ENCODE measurements around the gene FBXL7. TPM values are rescaled to one million over a fixed set of nuclear protein-coding genes. Genes with fewer than 3 reads are reported as not detected.

The FBXL7 gene
- total and polyA plus RNA-seq, 2 donors (not counting 1 experiment from before 2014, with no cell fraction given) = not detected

GRCh38 chr5:15718421-15719179, 218.6 kb downstream of the FBXL7 start:
- ChIA-PET CTCF (no interaction called here), POLR2A (no interaction called here)
- no peaks in the 10 kb centered on the region for H3K36me3 ChIP-seq (replicated peaks in 1 of 2; ENCODE audit: control extremely low read depth in 1 of 2, control insufficient read depth in 1 of 2, extremely low read depth in 1 of 2, insufficient read depth in 2 of 2, low read length in 1 of 2)
- H3K4me1 Mint-ChIP-seq = no peaks in the 10 kb centered on the region
- no peak overlapping the region for H2AFZ ChIP-seq (ENCODE audit: insufficient read depth, low read depth, low read length, poor library complexity, severe bottlenecking)
- DNase-seq (no peak), ATAC-seq (ENCODE audit: low read depth) (no peak)
- 63% methylated on average over 5 of the region's 8 CpGs for WGBS (ENCODE audit: insufficient coverage)
- no peaks in the 10 kb centered on the region for H3K79me2 ChIP-seq (ENCODE audit: control insufficient read depth, insufficient read depth, low read length)
- no peak overlapping the region for H3K4me2 ChIP-seq (replicated peaks; ENCODE audit: low read depth, low read length, poor library complexity, severe bottlenecking)
- H3K9me3 ChIP-seq (ENCODE audit: control extremely low read depth in 1 of 3, control insufficient read depth in 2 of 3, insufficient read depth in 1 of 3, low read length in 2 of 3) = no peaks in the 10 kb centered on the region
- intact Hi-C loops (cut with micrococcal nuclease) = no loop called here
- H3K27me3 Mint-ChIP-seq = no peaks in the 10 kb centered on the region
- no peaks in the 10 kb centered on the region for H3K27me3 ChIP-seq (replicated peaks in 1 of 4; ENCODE audit: control extremely low read depth in 1 of 4, control insufficient read depth in 3 of 4, insufficient read depth in 4 of 4, low read length in 3 of 4)
- H3K4me3 ChIP-seq (ENCODE audit: control extremely low read depth in 1 of 5, extremely low read depth in 1 of 5, insufficient read depth in 1 of 5, low read depth in 2 of 5, low read length in 4 of 5) = no peak overlapping the region
- no peaks in the 10 kb centered on the region for H3K4me1 ChIP-seq (ENCODE audit: control insufficient read depth in 2 of 2, insufficient read depth in 2 of 2, low read length in 2 of 2)
- no peak overlapping the region for H3K27ac ChIP-seq (ENCODE audit: low read length in 2 of 2)
- H4K20me1 ChIP-seq (ENCODE audit: control insufficient read depth, insufficient read depth, low read length, poor library complexity, severe bottlenecking) = no peaks in the 10 kb centered on the region
- no peak overlapping the region for H3K4me3 Mint-ChIP-seq
- TF ChIP-seq CTCF (IDR thresholded peaks at IDR 0.05) = no peak
- TF ChIP-seq EZH2 (IDR thresholded peaks at IDR 0.05; ENCODE audit: borderline replicate concordance, insufficient read depth, low read depth, low read length, poor library complexity, severe bottlenecking) = no peak
- no peak overlapping the region for H3K9ac ChIP-seq (ENCODE audit: low read length)
- H3K9me3 Mint-ChIP-seq (ENCODE audit: insufficient read depth) = peaks cover 4% of the 10 kb centered on the region
- H3K27ac Mint-ChIP-seq = no peak overlapping the region

- Histone ChIP-seq H3K4me1 (ENCODE audit: control insufficient read depth in 2 of 2, insufficient read depth in 2 of 2, low read length in 2 of 2) (no peaks in the 10 kb centered on the region), H3K9ac (ENCODE audit: low read length) (no peak overlapping the region), H4K20me1 (ENCODE audit: control insufficient read depth, insufficient read depth, low read length, poor library complexity, severe bottlenecking) (no peaks in the 10 kb centered on the region), H3K27me3 (replicated peaks in 1 of 4; ENCODE audit: control extremely low read depth in 1 of 4, control insufficient read depth in 3 of 4, insufficient read depth in 4 of 4, low read length in 3 of 4) (no peaks in the 10 kb centered on the region), H3K27ac (ENCODE audit: low read length in 2 of 2) (no peak overlapping the region), H3K36me3 (replicated peaks in 1 of 2; ENCODE audit: control extremely low read depth in 1 of 2, control insufficient read depth in 1 of 2, extremely low read depth in 1 of 2, insufficient read depth in 2 of 2, low read length in 1 of 2) (no peaks in the 10 kb centered on the region), H2AFZ (ENCODE audit: insufficient read depth, low read depth, low read length, poor library complexity, severe bottlenecking) (no peak overlapping the region), H3K4me3 (ENCODE audit: control extremely low read depth in 1 of 5, extremely low read depth in 1 of 5, insufficient read depth in 1 of 5, low read depth in 2 of 5, low read length in 4 of 5) (no peak overlapping the region), H3K9me3 (ENCODE audit: control extremely low read depth in 1 of 3, control insufficient read depth in 2 of 3, insufficient read depth in 1 of 3, low read length in 2 of 3) (no peaks in the 10 kb centered on the region), H3K79me2 (ENCODE audit: control insufficient read depth, insufficient read depth, low read length) (no peaks in the 10 kb centered on the region), H3K4me2 (replicated peaks; ENCODE audit: low read depth, low read length, poor library complexity, severe bottlenecking) (no peak overlapping the region)
- no peak for ATAC-seq (ENCODE audit: low read depth)
- no peak overlapping the region for H3K27ac Mint-ChIP-seq
- CTCF ChIA-PET = no interaction called here
- peaks cover 4% of the 10 kb centered on the region for H3K9me3 Mint-ChIP-seq (ENCODE audit: insufficient read depth)
- H3K4me1 Mint-ChIP-seq = no peaks in the 10 kb centered on the region
- no peak for TF ChIP-seq EZH2 (IDR thresholded peaks at IDR 0.05; ENCODE audit: borderline replicate concordance, insufficient read depth, low read depth, low read length, poor library complexity, severe bottlenecking)
- TF ChIP-seq CTCF (IDR thresholded peaks at IDR 0.05) = no peak
- no peaks in the 10 kb centered on the region for H3K27me3 Mint-ChIP-seq
- intact Hi-C loops (cut with micrococcal nuclease) = no loop called here
- WGBS (ENCODE audit: insufficient coverage) = 90% methylated on average over 2 of the region's 4 CpGs
- no peak for DNase-seq
- POLR2A ChIA-PET = no interaction called here
- H3K4me3 Mint-ChIP-seq = no peak overlapping the region
Measured at GRCh38 chr5:15719784-15720183, 219.8 kb downstream of the FBXL7 start.

Measured in B cell (primary cell).